IMR-90 (cell line): ENCODE measurements around the gene SUGCT.

ENCODE experiments used
- CEBPB ChIP-seq: IDR thresholded peaks from 2 replicates; pipeline ENCODE4 v1.6.1; 2012; ENCODE audit warnings: low read depth, low read length, improper control_type of control experiment
- MAZ ChIP-seq: IDR thresholded peaks from 2 replicates; pipeline ENCODE4 v1.6.1; 2012; ENCODE audit warnings: low read depth, mild to moderate bottlenecking, low read length, improper control_type of control experiment, moderate library complexity, borderline replicate concordance
- POLR2A ChIP-seq: IDR thresholded peaks from 2 replicates; pipeline ENCODE4 v1.6.1; 2012; ENCODE audit warnings: mild to moderate bottlenecking, low read depth, low read length
- TF ChIP-seq, protein P1 (sequence below): conservative IDR thresholded peaks from 2 replicates; pipeline ENCODE4 v1.5.1; 2012; ENCODE audit warnings: mild to moderate bottlenecking, low read depth, low read length, improper control_type of control experiment

DNA sequence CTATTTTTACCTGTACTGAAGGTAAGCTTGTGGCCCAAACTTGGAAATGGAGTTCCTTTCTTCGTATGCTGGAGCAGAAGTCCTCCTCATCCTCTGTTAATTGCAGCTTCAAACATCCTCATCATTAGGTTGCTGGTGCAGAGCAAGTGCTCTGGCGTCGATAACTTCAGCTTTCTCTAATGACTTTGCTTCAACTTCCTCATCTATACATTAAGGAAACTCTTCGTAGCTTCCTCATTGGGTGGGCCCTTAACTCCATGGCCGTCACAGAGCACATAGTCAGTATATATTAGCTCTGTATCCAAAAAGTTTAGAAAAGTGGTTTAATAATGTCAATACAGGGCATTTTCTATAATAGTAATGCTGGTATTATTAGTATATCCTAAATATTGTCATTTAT lies 447.7 kb downstream of the SUGCT start:
- TF ChIP-seq CEBPB (no peak), POLR2A (no peak), MAZ (no peak)
- TF ChIP-seq, protein P1, sequence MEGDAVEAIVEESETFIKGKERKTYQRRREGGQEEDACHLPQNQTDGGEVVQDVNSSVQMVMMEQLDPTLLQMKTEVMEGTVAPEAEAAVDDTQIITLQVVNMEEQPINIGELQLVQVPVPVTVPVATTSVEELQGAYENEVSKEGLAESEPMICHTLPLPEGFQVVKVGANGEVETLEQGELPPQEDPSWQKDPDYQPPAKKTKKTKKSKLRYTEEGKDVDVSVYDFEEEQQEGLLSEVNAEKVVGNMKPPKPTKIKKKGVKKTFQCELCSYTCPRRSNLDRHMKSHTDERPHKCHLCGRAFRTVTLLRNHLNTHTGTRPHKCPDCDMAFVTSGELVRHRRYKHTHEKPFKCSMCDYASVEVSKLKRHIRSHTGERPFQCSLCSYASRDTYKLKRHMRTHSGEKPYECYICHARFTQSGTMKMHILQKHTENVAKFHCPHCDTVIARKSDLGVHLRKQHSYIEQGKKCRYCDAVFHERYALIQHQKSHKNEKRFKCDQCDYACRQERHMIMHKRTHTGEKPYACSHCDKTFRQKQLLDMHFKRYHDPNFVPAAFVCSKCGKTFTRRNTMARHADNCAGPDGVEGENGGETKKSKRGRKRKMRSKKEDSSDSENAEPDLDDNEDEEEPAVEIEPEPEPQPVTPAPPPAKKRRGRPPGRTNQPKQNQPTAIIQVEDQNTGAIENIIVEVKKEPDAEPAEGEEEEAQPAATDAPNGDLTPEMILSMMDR = no peak
